GM21723 (cell line): Measurements from ENCODE around the gene FOXK1.
A peak's percentile ranks its signal among the peaks of the same experiment; 100 is the strongest.

Experiments used
- ATAC-seq: cut with Tn5 transposase; IDR thresholded peaks from one replicate; pipeline ENCODE4 v1.9.1; 2021; ENCODE audit warnings: mild to moderate bottlenecking, moderate library complexity; ENCODE audit not compliant: unreplicated experiment

Gene FOXK1

GRCh38 chr7:4763091-4763793 lies 81.1 kb downstream of the FOXK1 start:
- ATAC-seq, result no peak

- ATAC-seq, result no peak
Measured at GRCh38 chr7:4763794-4764185, 81.7 kb downstream of the FOXK1 start.

GRCh38 chr7:4764402-4765007 lies 82.4 kb downstream of the FOXK1 start:
- no peak for ATAC-seq

GRCh38 chr7:4765776-4766490 lies 83.8 kb downstream of the FOXK1 start:
- no peak for ATAC-seq

GRCh38 chr7:4766666-4767519 lies 84.8 kb downstream of the FOXK1 start:
- no peak for ATAC-seq

GRCh38 chr7:4768597-4769569 lies 86.8 kb downstream of the FOXK1 start:
- ATAC-seq, result no peak

- ATAC-seq, result no peak
Measured at GRCh38 chr7:4769761-4770160, 87.7 kb downstream of the FOXK1 start.

- no peak for ATAC-seq
Measured at GRCh38 chr7:4770886-4771285, 88.8 kb downstream of the FOXK1 start.

- ATAC-seq, result no peak
Measured at GRCh38 chr7:4771737-4772136, 89.6 kb downstream of the FOXK1 start.

- no peak for ATAC-seq
Measured at GRCh38 chr7:4772306-4772705, 90.2 kb downstream of the FOXK1 start.

GRCh38 chr7:4774007-4774406 lies 91.9 kb downstream of the FOXK1 start:
- no peak for ATAC-seq

GRCh38 chr7:4774658-4775249 lies 92.7 kb downstream of the FOXK1 start:
- peak; percentile 33 for ATAC-seq

GRCh38 chr7:4775250-4775847 lies 93.3 kb downstream of the FOXK1 start, which contains the start of gene AP5Z1:
Gene AP5Z1, plus strand, starts transcription at chr7:4775623. Its CDS starts 93 bp downstream, at chr7:4775716.
- ATAC-seq, result peak; percentile 91

GRCh38 chr7:4775848-4776623 lies 93.9 kb downstream of the FOXK1 start:
- peak; percentile 36 for ATAC-seq

GRCh38 chr7:4779118-4779517 lies 97.0 kb downstream of the FOXK1 start:
- ATAC-seq, result no peak

- no peak for ATAC-seq
Measured at GRCh38 chr7:4781366-4782069, 99.4 kb downstream of the FOXK1 start.

- ATAC-seq, result no peak
Measured at GRCh38 chr7:4782333-4783291, 100.5 kb downstream of the FOXK1 start.
